HG02610 (cell line): ENCODE data around the gene OR2T33.
"Not testable (repeated sequence)": the region's sequence is repeated elsewhere in the genome, so short reads cannot be mapped to it uniquely, and the experiment has no call there.

Source experiments
- ATAC-seq: cut with Tn5 transposase; IDR thresholded peaks from one replicate; pipeline ENCODE4 v1.9.1; 2021; ENCODE audit warnings: mild to moderate bottlenecking, moderate library complexity; ENCODE audit not compliant: unreplicated experiment

OR2T33 gene, protein sequence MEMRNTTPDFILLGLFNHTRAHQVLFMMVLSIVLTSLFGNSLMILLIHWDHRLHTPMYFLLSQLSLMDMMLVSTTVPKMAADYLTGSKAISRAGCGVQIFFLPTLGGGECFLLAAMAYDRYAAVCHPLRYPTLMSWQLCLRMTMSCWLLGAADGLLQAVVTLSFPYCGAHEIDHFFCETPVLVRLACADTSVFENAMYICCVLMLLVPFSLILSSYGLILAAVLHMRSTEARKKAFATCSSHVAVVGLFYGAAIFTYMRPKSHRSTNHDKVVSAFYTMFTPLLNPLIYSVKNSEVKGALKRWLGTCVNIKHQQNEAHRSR

DNA sequence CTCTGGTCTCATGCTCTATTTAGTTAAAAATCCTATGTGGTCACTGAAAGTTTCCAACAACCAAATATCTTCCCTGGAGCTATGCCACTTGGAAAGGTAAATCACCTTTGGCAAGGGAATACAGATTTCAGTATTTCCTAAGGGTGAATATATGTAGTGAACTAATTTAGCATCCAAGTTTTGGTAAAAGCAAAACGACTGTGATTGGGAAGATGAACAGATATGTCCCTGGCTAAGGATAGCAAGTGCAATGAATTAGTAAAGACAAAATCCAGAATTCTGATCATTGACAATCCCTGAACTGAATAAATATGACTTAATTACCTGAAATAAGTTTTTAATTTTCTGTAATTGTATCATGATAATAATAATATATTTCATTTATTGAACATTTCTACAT lies at the start of gene OR2T33:
TSS of gene OR2T33 (minus strand) at position 101 of the 400 bp plus-strand sequence. CDS start 4,162 bp downstream, outside the sequence.
- ATAC-seq = no peak

GRCh38 chr1:248324468-248324867 lies 46.7 kb upstream of the OR2T33 start, which contains the start of gene OR2M7:
TSS of gene OR2M7 (minus strand) at chr1:248324568. CDS start at chr1:248324568, 0 bp downstream.
- no peak for ATAC-seq

DNA sequence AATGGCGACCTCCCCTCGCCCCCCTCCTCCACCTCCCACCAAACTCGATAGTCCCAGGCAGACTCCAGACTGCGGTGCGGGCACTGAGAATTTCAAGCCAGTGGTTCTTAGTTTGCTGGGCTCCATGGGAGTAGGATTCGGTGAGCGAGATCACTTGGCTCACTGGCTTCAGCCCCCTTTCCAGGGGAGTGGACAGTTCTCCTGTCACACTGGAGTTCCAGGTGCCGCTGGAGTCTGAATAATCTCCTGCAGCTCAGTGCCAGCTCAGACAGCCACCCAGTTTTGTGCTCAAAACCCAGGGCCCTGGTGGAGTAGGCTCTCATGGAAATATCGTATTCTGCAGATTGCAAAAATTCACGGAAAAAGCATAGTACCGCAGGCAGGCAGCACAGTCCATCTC lies 39.0 kb upstream of the OR2T33 start:
- ATAC-seq = no peak

DNA sequence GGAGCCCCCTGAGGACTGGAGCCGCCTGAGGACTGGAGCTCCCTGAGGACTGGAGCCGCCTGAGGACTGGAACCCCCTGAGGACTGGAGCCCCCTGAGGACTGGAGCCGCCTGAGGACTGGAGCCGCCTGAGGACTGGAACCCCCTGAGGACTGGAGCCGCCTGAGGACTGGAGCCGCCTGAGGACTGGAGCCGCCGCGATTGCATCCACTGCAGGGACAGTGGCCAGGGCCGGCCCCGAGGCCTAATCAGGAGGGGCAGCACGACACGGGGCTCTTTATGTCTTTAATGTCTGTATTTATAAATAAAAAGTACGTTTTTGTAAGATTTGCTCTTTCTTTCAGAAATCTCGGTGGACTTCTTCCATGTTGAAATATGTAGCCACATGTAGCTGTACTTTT lies 29.0 kb upstream of the OR2T33 start:
- ATAC-seq = not testable (repeated sequence)

GRCh38 chr1:248306103-248306502 lies 28.3 kb upstream of the OR2T33 start:
- no peak for ATAC-seq

DNA sequence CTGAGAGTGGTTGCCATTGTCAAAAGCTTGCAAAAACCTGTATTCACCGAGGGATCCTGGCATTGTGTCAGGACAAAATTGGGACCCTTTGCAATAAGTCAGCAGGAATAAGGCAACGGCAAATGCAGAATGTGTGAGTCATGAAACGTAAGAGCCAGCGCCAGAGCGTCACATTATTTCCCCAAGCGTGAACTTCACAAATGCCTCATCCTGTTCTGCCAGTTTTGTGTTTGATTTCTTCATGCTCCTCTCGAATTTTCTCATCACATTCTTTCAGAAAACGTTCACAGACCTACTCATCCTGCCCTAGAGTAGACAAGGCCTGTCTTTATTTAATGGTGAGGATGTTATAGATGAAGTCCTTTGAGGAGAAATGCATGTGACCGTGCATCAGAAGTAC lies 27.9 kb upstream of the OR2T33 start:
- ATAC-seq = not testable (repeated sequence)

DNA sequence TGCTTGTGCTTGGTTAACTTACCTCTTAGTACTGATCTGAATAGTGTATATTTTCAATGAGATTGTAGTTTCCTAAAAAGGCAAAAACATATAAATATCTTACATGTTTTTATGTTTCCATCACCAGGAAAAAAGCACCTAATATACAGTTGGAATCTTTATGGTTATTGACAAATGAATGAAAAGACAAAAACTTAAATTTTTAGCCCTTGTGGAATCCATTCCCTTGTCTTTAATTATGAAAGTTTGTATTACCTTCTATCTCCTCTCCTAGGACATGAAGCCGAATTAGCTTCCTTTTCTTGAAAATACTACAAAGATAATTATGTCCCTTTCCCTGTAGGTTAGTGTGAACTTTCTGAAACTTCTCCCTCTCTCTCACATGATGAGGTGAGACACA lies 25.5 kb upstream of the OR2T33 start, which contains the start of gene OR2T12:
TSS of gene OR2T12 (minus strand) at position 101 of the 400 bp plus-strand sequence. CDS start 7,846 bp downstream, outside the sequence.
- no peak for ATAC-seq

GRCh38 chr1:248288391-248288790 lies 10.6 kb upstream of the OR2T33 start:
- ATAC-seq = no peak

- ATAC-seq = not testable (repeated sequence)
Observed at GRCh38 chr1:248273225-248273624, 4.6 kb downstream of the OR2T33 start.

DNA sequence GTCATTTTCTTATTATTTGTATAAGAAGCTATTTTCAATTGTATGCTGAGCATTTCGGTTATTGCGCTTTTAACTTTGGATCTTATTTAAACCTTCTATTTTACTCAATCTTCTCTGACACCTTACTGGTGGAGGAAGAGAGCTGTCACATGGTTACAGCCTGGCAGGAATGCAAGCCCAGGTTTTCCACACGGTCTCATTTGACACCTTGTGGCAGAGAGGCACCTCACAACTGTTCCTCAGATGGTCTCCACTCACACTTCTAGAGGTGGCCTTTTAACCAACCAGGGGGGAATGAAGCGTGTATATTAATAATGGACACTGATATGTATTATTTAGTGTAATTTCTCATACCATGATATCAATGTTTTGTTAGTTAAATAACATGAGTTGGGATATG lies 9.6 kb downstream of the OR2T33 start:
- ATAC-seq = no peak

DNA sequence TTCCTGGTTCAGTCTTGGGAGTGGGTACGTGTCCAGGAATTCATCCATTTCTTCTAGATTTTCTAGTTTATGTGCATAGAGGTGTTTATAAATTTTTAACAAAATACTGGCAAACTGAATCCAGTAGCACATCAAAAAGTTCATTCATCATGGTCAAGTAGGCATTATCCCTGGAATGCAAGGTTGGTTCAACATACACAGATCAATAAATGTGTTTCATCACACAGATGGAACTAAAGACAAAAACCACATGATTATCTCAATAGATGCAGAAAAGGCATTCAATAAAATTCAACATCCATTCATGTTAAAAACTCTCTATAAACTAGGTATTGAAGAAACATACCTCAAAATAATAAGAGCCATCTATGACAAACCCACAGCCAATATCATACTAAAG lies 18.5 kb downstream of the OR2T33 start:
- ATAC-seq = not testable (repeated sequence)

DNA sequence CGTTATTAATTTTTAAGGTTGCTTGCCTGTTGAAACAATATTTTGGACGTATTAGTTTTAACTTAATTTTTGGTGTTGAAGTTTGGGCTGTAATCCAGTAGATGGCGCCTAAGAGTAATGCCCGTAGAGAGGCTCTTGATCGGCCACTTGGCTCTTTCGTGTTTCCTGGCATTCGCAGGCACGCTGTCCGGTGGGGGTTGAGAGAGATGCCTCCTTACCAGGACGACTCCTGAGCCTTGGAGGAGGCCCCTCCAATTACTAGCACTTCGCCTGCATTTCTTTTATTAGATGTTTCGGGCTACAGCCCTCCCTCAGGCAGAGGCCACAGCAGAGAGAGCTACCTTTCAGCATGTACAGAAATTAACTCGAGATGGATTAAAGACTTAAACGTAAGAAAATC lies 34.6 kb downstream of the OR2T33 start:
- ATAC-seq = peak; percentile 81

- no peak for ATAC-seq
Observed at GRCh38 chr1:248239478-248239877, 38.3 kb downstream of the OR2T33 start.

DNA sequence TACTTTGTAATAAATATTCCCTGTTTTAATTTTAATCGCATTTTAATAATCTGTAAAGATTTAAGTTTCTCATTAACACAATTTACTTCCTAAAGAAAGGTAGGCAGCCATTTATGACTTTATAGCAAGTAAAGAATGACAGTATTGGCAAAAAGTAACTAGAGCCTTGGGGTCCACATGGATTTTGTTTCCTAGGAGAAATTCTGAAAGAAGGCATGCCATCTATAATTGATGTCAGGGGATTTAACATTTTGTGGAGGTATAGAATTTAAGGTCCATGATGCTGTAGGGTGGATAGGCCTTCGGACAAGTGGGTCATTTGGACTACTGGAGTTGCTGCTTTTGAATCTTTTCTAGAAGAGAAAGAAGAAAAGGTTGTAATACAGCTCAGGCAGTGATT lies 46.7 kb downstream of the OR2T33 start, which contains the start of gene OR2M4:
TSS of gene OR2M4 (plus strand) at position 301 of the 400 bp plus-strand sequence. CDS start 7,512 bp downstream, outside the sequence.
- no peak for ATAC-seq

GRCh38 chr1:248229360-248229908 lies 48.3 kb downstream of the OR2T33 start:
- ATAC-seq = no peak

DNA sequence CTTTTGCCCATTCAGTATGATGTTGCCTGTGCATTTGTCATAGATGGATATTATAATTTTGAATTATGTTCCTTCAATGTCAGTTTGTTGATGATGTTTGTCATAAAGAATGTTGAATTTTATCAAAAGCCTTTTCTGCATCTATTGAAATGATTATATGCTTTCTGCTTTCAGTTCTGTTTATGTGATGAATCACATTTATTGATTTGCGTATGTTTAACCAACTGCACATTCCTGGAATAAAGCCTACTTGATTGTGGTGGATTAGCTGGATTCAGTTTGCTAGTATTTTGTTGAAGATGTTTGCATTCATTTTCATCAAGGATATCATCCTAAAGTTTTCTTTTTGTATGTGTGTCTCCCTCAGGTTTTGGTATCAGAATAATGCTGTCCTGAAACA lies 52.2 kb downstream of the OR2T33 start:
- ATAC-seq = no peak
